Measurements from ENCODE around the gene KRTAP10-3.

DNA sequence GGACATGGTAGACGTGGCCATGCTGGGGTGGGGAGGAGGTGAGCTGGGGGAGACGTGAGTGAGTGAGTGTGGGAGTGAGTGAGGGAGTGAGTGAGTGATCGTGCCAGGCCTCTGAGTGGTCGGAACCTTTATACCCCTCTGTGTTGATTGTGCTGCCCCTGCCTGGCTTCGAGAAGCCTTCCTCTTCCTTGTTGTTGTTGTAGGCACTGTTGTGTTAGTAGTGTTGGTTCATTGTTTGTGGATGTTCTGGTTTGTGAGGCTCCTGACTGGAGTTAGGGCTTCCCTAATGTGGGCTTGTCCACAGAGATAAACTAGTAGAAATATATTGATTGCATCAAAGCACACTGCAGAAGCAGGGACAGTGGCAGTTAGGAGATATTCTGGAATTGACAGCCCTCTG is at the start of gene KRTAP10-3:
- TF ChIP-seq EZH2 (IDR thresholded peaks at IDR 0.05; ENCODE audit: low read depth, unreplicated experiment): no peak
- TF ChIP-seq, protein P1, sequence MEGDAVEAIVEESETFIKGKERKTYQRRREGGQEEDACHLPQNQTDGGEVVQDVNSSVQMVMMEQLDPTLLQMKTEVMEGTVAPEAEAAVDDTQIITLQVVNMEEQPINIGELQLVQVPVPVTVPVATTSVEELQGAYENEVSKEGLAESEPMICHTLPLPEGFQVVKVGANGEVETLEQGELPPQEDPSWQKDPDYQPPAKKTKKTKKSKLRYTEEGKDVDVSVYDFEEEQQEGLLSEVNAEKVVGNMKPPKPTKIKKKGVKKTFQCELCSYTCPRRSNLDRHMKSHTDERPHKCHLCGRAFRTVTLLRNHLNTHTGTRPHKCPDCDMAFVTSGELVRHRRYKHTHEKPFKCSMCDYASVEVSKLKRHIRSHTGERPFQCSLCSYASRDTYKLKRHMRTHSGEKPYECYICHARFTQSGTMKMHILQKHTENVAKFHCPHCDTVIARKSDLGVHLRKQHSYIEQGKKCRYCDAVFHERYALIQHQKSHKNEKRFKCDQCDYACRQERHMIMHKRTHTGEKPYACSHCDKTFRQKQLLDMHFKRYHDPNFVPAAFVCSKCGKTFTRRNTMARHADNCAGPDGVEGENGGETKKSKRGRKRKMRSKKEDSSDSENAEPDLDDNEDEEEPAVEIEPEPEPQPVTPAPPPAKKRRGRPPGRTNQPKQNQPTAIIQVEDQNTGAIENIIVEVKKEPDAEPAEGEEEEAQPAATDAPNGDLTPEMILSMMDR (conservative IDR thresholded peaks at IDR 0.05; ENCODE audit: low read depth in 2 of 2): no peak
- TF ChIP-seq, protein P2, sequence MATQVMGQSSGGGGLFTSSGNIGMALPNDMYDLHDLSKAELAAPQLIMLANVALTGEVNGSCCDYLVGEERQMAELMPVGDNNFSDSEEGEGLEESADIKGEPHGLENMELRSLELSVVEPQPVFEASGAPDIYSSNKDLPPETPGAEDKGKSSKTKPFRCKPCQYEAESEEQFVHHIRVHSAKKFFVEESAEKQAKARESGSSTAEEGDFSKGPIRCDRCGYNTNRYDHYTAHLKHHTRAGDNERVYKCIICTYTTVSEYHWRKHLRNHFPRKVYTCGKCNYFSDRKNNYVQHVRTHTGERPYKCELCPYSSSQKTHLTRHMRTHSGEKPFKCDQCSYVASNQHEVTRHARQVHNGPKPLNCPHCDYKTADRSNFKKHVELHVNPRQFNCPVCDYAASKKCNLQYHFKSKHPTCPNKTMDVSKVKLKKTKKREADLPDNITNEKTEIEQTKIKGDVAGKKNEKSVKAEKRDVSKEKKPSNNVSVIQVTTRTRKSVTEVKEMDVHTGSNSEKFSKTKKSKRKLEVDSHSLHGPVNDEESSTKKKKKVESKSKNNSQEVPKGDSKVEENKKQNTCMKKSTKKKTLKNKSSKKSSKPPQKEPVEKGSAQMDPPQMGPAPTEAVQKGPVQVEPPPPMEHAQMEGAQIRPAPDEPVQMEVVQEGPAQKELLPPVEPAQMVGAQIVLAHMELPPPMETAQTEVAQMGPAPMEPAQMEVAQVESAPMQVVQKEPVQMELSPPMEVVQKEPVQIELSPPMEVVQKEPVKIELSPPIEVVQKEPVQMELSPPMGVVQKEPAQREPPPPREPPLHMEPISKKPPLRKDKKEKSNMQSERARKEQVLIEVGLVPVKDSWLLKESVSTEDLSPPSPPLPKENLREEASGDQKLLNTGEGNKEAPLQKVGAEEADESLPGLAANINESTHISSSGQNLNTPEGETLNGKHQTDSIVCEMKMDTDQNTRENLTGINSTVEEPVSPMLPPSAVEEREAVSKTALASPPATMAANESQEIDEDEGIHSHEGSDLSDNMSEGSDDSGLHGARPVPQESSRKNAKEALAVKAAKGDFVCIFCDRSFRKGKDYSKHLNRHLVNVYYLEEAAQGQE (IDR thresholded peaks at IDR 0.05; ENCODE audit: unreplicated experiment): no peak
- no peak for TF ChIP-seq EZH2phosphoT487 (IDR thresholded peaks at IDR 0.05; ENCODE audit: unreplicated experiment)
- no peak for TF ChIP-seq POLR2AphosphoS5 (IDR thresholded peaks at IDR 0.05; ENCODE audit: low read depth)
- no peak for TF ChIP-seq NANOG (IDR thresholded peaks at IDR 0.05; ENCODE audit: borderline replicate concordance)
- no peak for TF ChIP-seq CREB1 (CRISPR knock-in tag; IDR thresholded peaks at IDR 0.05; ENCODE audit: low read depth)
- no peak for TF ChIP-seq JUNB (IDR thresholded peaks at IDR 0.05; ENCODE audit: unreplicated experiment)
- TF ChIP-seq, protein P3, sequence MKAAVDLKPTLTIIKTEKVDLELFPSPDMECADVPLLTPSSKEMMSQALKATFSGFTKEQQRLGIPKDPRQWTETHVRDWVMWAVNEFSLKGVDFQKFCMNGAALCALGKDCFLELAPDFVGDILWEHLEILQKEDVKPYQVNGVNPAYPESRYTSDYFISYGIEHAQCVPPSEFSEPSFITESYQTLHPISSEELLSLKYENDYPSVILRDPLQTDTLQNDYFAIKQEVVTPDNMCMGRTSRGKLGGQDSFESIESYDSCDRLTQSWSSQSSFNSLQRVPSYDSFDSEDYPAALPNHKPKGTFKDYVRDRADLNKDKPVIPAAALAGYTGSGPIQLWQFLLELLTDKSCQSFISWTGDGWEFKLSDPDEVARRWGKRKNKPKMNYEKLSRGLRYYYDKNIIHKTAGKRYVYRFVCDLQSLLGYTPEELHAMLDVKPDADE (IDR thresholded peaks at IDR 0.05): no peak
- TF ChIP-seq ZNF331 (CRISPR knock-in tag; IDR thresholded peaks at IDR 0.05; ENCODE audit: low read depth): no peak
- TF ChIP-seq STAT1 (IDR thresholded peaks at IDR 0.05; ENCODE audit: unreplicated experiment): no peak
- TF ChIP-seq, protein P4, sequence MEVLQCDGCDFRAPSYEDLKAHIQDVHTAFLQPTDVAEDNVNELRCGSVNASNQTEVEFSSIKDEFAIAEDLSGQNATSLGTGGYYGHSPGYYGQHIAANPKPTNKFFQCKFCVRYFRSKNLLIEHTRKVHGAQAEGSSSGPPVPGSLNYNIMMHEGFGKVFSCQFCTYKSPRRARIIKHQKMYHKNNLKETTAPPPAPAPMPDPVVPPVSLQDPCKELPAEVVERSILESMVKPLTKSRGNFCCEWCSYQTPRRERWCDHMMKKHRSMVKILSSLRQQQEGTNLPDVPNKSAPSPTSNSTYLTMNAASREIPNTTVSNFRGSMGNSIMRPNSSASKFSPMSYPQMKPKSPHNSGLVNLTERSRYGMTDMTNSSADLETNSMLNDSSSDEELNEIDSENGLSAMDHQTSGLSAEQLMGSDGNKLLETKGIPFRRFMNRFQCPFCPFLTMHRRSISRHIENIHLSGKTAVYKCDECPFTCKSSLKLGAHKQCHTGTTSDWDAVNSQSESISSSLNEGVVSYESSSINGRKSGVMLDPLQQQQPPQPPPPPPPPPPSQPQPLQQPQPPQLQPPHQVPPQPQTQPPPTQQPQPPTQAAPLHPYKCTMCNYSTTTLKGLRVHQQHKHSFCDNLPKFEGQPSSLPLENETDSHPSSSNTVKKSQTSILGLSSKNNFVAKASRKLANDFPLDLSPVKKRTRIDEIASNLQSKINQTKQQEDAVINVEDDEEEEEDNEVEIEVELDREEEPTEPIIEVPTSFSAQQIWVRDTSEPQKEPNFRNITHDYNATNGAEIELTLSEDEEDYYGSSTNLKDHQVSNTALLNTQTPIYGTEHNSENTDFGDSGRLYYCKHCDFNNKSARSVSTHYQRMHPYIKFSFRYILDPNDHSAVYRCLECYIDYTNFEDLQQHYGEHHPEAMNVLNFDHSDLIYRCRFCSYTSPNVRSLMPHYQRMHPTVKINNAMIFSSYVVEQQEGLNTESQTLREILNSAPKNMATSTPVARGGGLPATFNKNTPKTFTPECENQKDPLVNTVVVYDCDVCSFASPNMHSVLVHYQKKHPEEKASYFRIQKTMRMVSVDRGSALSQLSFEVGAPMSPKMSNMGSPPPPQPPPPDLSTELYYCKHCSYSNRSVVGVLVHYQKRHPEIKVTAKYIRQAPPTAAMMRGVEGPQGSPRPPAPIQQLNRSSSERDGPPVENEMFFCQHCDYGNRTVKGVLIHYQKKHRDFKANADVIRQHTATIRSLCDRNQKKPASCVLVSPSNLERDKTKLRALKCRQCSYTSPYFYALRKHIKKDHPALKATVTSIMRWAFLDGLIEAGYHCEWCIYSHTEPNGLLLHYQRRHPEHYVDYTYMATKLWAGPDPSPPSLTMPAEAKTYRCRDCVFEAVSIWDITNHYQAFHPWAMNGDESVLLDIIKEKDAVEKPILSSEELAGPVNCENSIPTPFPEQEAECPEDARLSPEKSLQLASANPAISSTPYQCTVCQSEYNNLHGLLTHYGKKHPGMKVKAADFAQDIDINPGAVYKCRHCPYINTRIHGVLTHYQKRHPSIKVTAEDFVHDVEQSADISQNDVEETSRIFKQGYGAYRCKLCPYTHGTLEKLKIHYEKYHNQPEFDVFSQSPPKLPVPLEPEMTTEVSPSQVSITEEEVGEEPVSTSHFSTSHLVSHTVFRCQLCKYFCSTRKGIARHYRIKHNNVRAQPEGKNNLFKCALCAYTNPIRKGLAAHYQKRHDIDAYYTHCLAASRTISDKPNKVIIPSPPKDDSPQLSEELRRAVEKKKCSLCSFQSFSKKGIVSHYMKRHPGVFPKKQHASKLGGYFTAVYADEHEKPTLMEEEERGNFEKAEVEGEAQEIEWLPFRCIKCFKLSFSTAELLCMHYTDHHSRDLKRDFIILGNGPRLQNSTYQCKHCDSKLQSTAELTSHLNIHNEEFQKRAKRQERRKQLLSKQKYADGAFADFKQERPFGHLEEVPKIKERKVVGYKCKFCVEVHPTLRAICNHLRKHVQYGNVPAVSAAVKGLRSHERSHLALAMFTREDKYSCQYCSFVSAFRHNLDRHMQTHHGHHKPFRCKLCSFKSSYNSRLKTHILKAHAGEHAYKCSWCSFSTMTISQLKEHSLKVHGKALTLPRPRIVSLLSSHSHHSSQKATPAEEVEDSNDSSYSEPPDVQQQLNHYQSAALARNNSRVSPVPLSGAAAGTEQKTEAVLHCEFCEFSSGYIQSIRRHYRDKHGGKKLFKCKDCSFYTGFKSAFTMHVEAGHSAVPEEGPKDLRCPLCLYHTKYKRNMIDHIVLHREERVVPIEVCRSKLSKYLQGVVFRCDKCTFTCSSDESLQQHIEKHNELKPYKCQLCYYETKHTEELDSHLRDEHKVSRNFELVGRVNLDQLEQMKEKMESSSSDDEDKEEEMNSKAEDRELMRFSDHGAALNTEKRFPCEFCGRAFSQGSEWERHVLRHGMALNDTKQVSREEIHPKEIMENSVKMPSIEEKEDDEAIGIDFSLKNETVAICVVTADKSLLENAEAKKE (CRISPR knock-in tag; IDR thresholded peaks at IDR 0.05): no peak
- no peak for TF ChIP-seq ZNF114 (CRISPR knock-in tag; IDR thresholded peaks at IDR 0.05)

Data from GM23338 (cell line).